Ascending aorta (tissue), 2 donors: Measurements from ENCODE around the gene TCF23. TPM values are rescaled to one million over a fixed set of nuclear protein-coding genes. Genes with fewer than 3 reads are reported as not detected.

Experiments used
- DNase-seq, 2 donors: peaks; one replicate each; pipeline ENCODE4 v3.0.0-alpha.2; 2019; ENCODE audit warnings: low spot score in 2 of 2
- H3K27ac ChIP-seq, 2 donors: fragments of 200-600 bp; sonication (generic); one replicate each; pipeline ENCODE4 v1.5.1; 2016 to 2017; ENCODE audit warnings: mild to moderate bottlenecking in 1 of 2
- H3K27me3 ChIP-seq: fragments of 200-600 bp; sonication (generic); one replicate; pipeline ENCODE4 v1.5.1; 2017
- H3K36me3 ChIP-seq, 2 donors: fragments of 200-600 bp; sonication (generic); one replicate each; pipeline ENCODE4 v1.5.1; 2016
- H3K4me1 ChIP-seq, 2 donors: fragments of 200-600 bp; sonication (generic); one replicate each; pipeline ENCODE4 v1.5.1; 2016 to 2017; ENCODE audit warnings: mild to moderate bottlenecking in 1 of 2
- H3K4me3 ChIP-seq, 2 donors: fragments of 200-600 bp; sonication (generic); one replicate each; pipeline ENCODE4 v1.5.1; 2016 to 2017; ENCODE audit warnings: mild to moderate bottlenecking in 1 of 2
- H3K9me3 ChIP-seq, 2 donors: fragments of 200-600 bp; sonication (generic); one replicate each; pipeline ENCODE4 v1.5.1; 2016
- CTCF ChIP-seq, 3 experiments: fragments of 200-600 bp in 2 of 3; fragments of 450-650 bp in 1 of 3; sonication (generic) in 2 of 3; IDR thresholded peaks; one replicate each; pipeline ENCODE4 v1.5.1; 2016 to 2019; ENCODE audit warnings: antibody characterized with exemption in 3 of 3, mild to moderate bottlenecking in 1 of 3, moderate library complexity in 1 of 3
- intact Hi-C: fragments of 100-400 bp; cut with DNase I; formaldehyde crosslinking; loops from one replicate; pipeline ENCODE4 v1.15.1; 2023
- total RNA-seq: library from RNA; depleted of rRNA; stranded (reverse); fragments of >200 nt; gene quantifications from one replicate; pipeline ENCODE4 v1.1.0, GENCODE V29; 2016

The TCF23 gene
- total RNA-seq, 1 donor from 2014 or later: not detected

DNA sequence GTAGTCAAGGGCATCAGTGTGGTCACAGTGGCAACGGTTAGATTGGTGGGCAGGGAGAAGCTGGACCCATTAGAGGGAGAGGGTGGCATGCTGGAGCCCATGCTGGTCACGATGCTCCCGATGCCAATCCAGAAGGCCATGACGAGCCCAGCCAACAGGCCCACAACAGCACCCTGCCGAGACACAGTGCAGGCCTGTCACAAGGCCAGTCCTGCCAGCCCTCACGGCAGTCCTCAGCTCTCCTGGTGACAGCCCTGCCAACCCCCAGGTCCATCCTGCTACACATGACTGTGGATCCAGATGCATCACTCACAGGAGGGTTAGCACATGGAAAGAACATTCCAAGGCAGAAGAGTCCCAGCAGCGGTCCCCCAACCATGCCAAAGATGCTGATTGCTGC lies 52.9 kb downstream of the TCF23 start:
- H3K9me3 ChIP-seq: no peaks in the 10 kb centered on the region
- no peaks in the 10 kb centered on the region for H3K27me3 ChIP-seq
- TF ChIP-seq CTCF (IDR thresholded peaks at IDR 0.05): no peak
- no peak for DNase-seq
- no peaks in the 10 kb centered on the region for H3K4me1 ChIP-seq
- peaks cover 40 to 57% of the 10 kb centered on the region in 2 donors for H3K36me3 ChIP-seq
- no peak overlapping the region for H3K4me3 ChIP-seq
- H3K27ac ChIP-seq: no peak overlapping the region
- intact Hi-C loops: no loop called here

- Histone ChIP-seq H3K4me1 (no peaks in the 10 kb centered on the region), H3K36me3 (peaks cover 46 to 67% of the 10 kb centered on the region in 2 donors), H3K4me3 (no peak overlapping the region), H3K27ac (no peak overlapping the region), H3K9me3 (no peaks in the 10 kb centered on the region), H3K27me3 (no peaks in the 10 kb centered on the region)
- TF ChIP-seq CTCF (IDR thresholded peaks at IDR 0.05): no peak
- intact Hi-C loops: no loop called here
- DNase-seq: no peak
Measured at GRCh38 chr2:27202854-27203253, 54.0 kb downstream of the TCF23 start.

DNA sequence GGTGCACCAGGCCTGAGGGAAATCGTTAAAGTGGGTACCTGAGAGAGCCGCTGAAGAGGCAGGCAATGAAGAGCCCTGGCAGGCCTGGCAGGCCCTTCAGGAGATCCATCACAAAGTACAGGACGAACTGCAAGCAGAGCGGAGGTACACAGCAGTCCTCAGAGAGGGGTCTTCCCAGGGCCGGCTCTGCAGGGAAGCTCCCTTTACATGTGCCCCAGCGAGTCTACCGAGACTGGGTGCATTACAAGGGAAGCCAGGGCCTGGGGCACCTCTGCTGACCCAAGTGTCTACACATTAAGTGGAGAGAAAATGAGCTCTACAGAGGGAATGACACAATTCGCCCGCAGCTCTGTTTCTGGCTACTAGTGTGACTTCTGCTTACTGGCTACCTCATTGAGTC lies 54.9 kb downstream of the TCF23 start:
- H3K9me3 ChIP-seq: no peaks in the 10 kb centered on the region
- peaks cover 46 to 76% of the 10 kb centered on the region in 2 donors for H3K36me3 ChIP-seq
- H3K27ac ChIP-seq: no peak overlapping the region
- no peak for TF ChIP-seq CTCF (IDR thresholded peaks at IDR 0.05)
- no peak for DNase-seq
- no peaks in the 10 kb centered on the region for H3K27me3 ChIP-seq
- H3K4me1 ChIP-seq: no peaks in the 10 kb centered on the region
- intact Hi-C loops: no loop called here
- H3K4me3 ChIP-seq: no peak overlapping the region

GRCh38 chr2:27204566-27204965 lies 55.8 kb downstream of the TCF23 start:
- no peak for DNase-seq
- Histone ChIP-seq H3K4me1 (no peaks in the 10 kb centered on the region), H3K27ac (no peak overlapping the region), H3K36me3 (peaks cover 46 to 77% of the 10 kb centered on the region in 2 donors), H3K4me3 (no peak overlapping the region), H3K9me3 (no peaks in the 10 kb centered on the region), H3K27me3 (no peaks in the 10 kb centered on the region)
- no peak for TF ChIP-seq CTCF (IDR thresholded peaks at IDR 0.05)
- intact Hi-C loops: no loop called here

DNA sequence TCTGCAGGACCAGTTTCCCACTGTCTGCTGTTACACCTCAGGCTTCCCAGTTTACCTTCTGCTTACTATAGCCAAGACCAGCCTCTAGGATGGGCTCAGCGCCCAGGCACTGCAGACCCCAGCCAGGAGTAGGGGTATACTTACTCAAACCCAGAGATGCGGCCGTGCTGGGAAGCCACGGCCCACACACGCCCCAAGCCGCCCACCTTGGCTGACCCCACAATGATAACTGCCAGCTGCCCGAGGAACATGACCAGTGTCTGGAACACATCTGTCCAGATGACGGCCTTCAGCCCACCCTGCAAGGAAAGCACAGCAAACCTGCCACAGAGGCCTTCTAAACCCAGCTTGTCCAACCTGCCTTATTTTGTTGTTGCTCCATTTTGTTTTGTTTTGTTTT lies 56.4 kb downstream of the TCF23 start:
- Histone ChIP-seq H3K27me3 (no peaks in the 10 kb centered on the region), H3K4me3 (no peak overlapping the region), H3K9me3 (no peaks in the 10 kb centered on the region), H3K4me1 (no peaks in the 10 kb centered on the region), H3K36me3 (peaks cover 46 to 74% of the 10 kb centered on the region in 2 donors), H3K27ac (no peak overlapping the region)
- DNase-seq: no peak
- intact Hi-C loops: no loop called here
- no peak for TF ChIP-seq CTCF (IDR thresholded peaks at IDR 0.05)

DNA sequence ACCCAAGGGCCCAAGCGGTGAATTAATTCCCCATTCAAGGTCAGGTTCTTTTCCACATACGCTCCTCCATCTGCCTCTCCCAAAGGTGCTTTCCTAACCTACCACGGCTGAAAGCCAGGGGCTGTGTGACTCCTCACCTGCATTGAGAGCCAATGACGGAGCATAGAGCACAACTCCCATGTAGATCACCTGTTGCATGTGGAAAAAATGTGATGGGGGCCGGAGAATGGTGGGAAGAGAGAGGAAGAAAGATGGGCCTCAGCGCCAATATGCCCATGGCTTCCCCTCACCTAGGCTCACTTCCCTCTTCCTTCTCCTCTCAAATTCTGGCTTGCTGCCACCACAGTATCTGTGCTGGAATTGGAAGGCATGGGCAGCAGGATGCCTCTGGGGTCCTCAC lies 57.5 kb downstream of the TCF23 start:
- no peak overlapping the region for H3K27ac ChIP-seq
- H3K36me3 ChIP-seq: peaks cover 43 to 67% of the 10 kb centered on the region in 2 donors
- TF ChIP-seq CTCF (IDR thresholded peaks at IDR 0.05): no peak
- DNase-seq: no peak
- H3K4me1 ChIP-seq: peaks cover 0 to 5% of the 10 kb centered on the region in 2 donors
- H3K27me3 ChIP-seq: no peaks in the 10 kb centered on the region
- H3K4me3 ChIP-seq: no peak overlapping the region
- intact Hi-C loops: no loop called here
- no peaks in the 10 kb centered on the region for H3K9me3 ChIP-seq
